ENCODE data around the gene EXO5.
"Not testable (repeated sequence)": the region's sequence is repeated elsewhere in the genome, so short reads cannot be mapped to it uniquely, and the experiment has no call there.

Gene EXO5

DNA sequence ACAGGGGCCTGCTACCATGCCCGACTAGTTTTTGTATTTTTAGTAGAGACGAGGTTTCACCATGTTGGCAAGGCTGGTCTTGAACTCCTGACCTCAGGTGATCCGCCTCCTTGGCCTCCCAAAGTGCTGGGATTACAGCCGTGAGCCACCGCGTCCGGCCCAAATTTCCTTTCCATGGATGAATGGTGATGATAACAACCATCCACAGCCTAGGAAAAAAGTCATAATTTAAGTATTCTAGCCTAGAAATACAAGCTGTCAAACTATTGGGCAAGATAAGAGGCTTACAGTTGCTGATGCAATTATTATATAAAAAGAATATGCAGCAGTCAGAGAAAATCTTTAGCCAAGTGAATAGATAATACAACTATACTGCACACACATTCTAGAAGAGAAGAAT lies 46.2 kb downstream of the EXO5 start:
- DNase-seq = not testable (repeated sequence)

DNA sequence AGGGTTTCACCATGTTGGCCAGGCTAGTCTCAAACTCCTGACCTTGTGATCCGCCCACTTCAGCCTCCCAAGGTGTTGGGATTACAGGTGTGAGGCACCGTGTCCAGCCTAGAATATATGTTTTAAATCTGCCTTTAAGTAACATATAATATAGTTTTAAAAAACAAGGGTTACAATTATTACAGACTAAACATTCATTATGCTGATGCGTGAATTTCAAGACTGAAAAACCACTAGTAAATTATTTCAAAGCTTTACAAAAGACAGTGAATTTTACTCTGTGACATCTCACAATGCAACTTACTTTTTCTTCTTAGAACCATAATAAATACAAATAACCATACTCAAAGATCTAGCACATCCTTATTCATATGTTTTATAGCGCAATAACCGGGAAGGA lies 47.6 kb downstream of the EXO5 start:
- no peak for DNase-seq

DNA sequence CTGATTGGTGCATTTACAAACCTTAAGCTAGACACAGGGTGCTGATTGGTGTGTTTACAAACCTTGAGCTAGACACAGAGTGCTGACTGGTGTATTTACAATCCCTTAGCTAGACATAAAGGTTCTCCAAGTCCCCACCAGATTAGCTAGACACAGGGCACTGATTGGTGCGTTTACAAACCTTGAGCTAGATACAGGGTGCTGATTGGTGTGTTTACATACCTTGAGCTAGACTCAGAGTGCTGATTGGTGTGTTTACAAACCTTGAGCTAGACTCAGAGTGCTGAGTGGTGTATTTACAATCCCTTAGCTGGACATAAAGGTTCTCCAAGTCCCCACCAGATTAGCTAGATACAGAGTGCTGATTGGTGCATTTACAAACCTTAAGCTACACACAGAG lies 49.7 kb downstream of the EXO5 start:
- not testable (repeated sequence) for DNase-seq

DNA sequence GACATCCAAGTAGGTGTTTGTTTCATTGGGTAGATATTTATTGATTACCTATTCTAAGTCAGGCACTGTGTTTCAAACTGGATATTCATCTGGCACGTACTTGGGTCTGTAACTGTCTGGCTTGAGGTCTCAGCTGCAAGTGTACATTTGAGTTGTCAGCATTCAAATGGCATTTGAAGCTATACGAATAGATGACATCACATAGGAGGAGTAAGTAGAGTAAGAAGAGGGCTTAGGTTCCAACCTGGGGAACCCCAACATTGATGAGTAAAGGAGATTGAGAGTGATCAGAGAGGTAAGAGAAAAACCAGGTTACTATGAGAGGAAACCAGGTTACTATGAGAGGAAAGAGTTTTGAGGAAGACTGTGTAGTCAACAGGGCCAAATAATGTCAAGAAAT lies 53.6 kb downstream of the EXO5 start:
- DNase-seq = no peak

DNA sequence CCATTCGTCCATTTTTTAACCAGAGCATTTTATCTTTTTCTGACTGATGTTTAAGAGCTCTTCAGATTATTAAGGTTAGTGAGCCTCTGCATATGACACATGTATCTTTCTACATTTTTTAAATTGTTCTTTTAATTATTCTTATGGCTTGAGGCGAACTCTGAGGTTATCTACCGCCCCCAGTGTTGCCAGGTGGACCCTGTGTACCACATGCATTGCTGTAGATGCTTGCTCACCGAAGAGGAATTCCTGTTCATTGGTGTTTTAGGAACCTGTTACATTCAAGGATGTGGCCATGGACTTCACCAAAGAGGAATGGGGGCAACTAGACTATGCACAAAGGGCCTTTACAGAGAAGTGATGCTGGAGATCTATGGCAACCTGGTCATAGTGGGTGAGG lies 54.7 kb downstream of the EXO5 start:
- no peak for DNase-seq

DNA sequence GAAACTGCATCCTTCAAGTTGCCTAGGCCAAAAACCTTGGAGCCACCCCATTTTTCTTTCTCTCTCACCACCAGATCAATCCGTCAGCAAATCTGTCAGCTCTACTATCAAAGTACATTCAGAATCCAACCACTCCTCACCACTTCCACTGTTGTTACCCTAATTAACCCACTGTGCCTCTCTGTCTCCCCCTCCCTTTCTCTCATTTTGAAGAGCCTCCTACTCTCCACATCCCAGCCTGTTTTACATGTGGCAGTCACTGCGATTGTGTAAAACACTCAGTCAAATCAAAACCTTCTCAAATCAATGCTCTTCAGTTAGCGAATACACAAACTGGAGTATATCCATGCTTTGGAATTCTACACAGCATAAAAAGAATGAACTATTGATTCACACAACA lies 55.9 kb downstream of the EXO5 start:
- DNase-seq = no peak

DNA sequence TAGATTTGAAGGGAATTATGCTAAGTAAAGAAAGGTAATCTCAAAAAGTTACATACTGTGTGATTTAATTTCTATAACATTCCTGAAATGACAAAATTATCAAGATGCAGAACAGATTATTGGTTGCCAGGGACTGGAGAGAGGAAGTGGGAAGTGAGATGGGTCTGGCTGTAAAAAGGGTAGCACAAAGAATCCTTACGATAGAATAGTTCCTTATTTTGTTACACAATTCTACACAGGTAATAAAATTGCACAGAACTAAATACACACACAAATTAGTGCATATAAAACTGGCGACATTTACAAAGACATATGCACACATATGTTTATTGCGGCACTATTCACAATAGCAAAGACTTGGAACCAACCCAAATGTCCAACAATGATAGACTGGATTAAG lies 56.3 kb downstream of the EXO5 start:
- DNase-seq = no peak
